Adrenal gland (tissue), 5 donors: ENCODE data around the gene SLC22A14.

ENCODE experiments used
- POLR2A ChIP-seq, 2 donors: fragments of 450-650 bp; IDR thresholded peaks; one replicate each; pipeline ENCODE4 v1.6.1; 2017; ENCODE audit warnings: antibody characterized with exemption in 2 of 2, mild to moderate bottlenecking in 2 of 2, moderate library complexity in 1 of 2
- TF ChIP-seq, protein P1 (sequence below), 6 experiments: fragments of 450-650 bp in 4 of 6; fragments of 200-600 bp in 2 of 6; sonication (generic) in 1 of 6; IDR thresholded peaks; 1 replicate in 5 of 6; 2 replicates in 1 of 6; pipeline versions ENCODE4 v1.5.1 to v1.8.0; 2016 to 2021; ENCODE audit warnings: antibody characterized with exemption in 6 of 6, mild to moderate bottlenecking in 2 of 6, moderate library complexity in 1 of 6
- donor health status: DM: no; HTN: no; CAD: no.

DNA sequence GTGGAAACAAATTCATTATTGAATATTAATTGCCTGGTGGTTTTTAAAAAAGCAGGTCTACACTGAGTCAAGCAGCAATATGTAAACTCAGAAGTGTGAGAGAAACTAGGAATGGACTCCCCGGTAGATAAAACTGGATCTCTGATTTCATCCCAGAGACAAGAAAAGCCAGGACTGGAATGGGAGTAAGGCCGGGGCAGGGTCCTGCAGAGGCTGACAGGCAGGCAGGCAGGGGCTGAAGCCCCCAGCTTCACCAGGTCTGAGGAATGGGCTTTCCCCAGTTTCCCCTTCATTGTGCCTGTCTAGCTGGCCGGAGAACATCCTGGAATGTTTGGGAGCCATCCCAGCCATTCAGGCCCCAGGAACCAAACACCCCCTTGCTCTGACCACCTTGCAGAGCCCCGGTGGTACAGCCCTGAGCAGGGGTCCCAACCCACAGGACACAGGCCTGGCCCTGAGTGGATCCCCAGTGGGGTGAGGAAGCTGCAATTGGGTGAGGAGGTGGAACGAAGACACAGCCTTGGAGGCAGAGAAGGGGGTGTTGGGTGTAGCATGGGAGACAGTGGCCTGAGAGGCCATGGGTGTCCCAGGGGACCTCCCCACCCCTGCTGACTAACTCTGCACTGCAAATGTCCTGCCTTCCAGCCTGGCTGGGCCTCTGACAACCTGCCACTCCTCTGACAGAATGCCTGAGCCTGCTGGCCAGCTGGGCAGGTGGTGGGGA is 32.8 kb downstream of the SLC22A14 start:
- TF ChIP-seq, protein P1, sequence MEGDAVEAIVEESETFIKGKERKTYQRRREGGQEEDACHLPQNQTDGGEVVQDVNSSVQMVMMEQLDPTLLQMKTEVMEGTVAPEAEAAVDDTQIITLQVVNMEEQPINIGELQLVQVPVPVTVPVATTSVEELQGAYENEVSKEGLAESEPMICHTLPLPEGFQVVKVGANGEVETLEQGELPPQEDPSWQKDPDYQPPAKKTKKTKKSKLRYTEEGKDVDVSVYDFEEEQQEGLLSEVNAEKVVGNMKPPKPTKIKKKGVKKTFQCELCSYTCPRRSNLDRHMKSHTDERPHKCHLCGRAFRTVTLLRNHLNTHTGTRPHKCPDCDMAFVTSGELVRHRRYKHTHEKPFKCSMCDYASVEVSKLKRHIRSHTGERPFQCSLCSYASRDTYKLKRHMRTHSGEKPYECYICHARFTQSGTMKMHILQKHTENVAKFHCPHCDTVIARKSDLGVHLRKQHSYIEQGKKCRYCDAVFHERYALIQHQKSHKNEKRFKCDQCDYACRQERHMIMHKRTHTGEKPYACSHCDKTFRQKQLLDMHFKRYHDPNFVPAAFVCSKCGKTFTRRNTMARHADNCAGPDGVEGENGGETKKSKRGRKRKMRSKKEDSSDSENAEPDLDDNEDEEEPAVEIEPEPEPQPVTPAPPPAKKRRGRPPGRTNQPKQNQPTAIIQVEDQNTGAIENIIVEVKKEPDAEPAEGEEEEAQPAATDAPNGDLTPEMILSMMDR (IDR thresholded peaks at IDR 0.05) = no peak
- no peak for TF ChIP-seq POLR2A (IDR thresholded peaks at IDR 0.05)
